SK-N-SH (cell line): ENCODE results near the gene C1orf35. TPM values are rescaled to one million over a fixed set of nuclear protein-coding genes. Genes with fewer than 3 reads are reported as not detected.

Experiments used
- CTCF ChIA-PET: fragments of 300-600, 350-600 bp; formaldehyde crosslinking; extraction: SDS; loops from one replicate; lab custom pipeline; 2021; lab: Yijun Ruan, JAX
- POLR2A ChIA-PET: fragments of 350-600 bp; sonication (Branson Sonifier 250); formaldehyde crosslinking; extraction: SDS; loops from one replicate; lab custom pipeline; 2020; ENCODE audit warnings: antibody characterized with exemption, inconsistent platforms; lab: Yijun Ruan, JAX
- DNase-seq: peaks from one replicate; pipeline ENCODE4 v3.0.0; 2012
- H2AFZ ChIP-seq: fragments of 200-600 bp; sonication (generic); 2 replicates; pipeline ENCODE4 v1.8.1; 2016; ENCODE audit warnings: antibody characterized with exemption, mild to moderate bottlenecking, low read depth
- H3F3A ChIP-seq: fragments of 200-600 bp; sonication (generic); replicated peaks from 2 replicates; pipeline ENCODE3; 2016; ENCODE audit warnings: antibody characterized with exemption, mild to moderate bottlenecking; ENCODE audit not compliant: insufficient read depth
- H3K27ac ChIP-seq, 2 experiments: fragments of 200-500 bp in 1 of 2; fragments of 200-600 bp in 1 of 2; sonication (Bioruptor generic) in 1 of 2; sonication (generic), shearing (Covaris generic) in 1 of 2; 2 replicates each; pipeline versions ENCODE4 v1.5.1 to v1.6.1; 2014 to 2016; ENCODE audit warnings: low read depth in 2 of 2, inconsistent platforms in 1 of 2, low read length in 1 of 2, mild to moderate bottlenecking in 1 of 2, mixed read lengths in 1 of 2
- H3K27me3 ChIP-seq: fragments of 200-600 bp; sonication (generic), shearing (Covaris generic); 2 replicates; pipeline ENCODE4 v1.6.1; 2016; ENCODE audit warnings: mixed run types; ENCODE audit not compliant: insufficient read depth
- H3K36me3 ChIP-seq, 2 experiments: fragments of 200-500 bp in 1 of 2; fragments of 200-600 bp in 1 of 2; sonication (Bioruptor generic) in 1 of 2; sonication (generic) in 1 of 2; replicated peaks in 1 of 2; 2 replicates each; pipeline versions ENCODE3 to v1.5.1; 2014 to 2016; ENCODE audit warnings: low read length in 1 of 2, mild to moderate bottlenecking in 1 of 2; ENCODE audit not compliant: insufficient read depth in 2 of 2, control insufficient read depth in 1 of 2
- H3K4me1 ChIP-seq, 2 experiments: fragments of 200-500 bp in 1 of 2; fragments of 200-600 bp in 1 of 2; sonication (Bioruptor generic) in 1 of 2; sonication (generic), shearing (Covaris generic) in 1 of 2; 2 replicates each; pipeline versions ENCODE4 v1.5.1 to v1.6.1; 2014 to 2016; ENCODE audit warnings: low read depth in 1 of 2, low read length in 1 of 2, mixed run types in 1 of 2; ENCODE audit not compliant: insufficient read depth in 2 of 2, control insufficient read depth in 1 of 2
- H3K4me2 ChIP-seq: fragments of 200-600 bp; sonication (generic), shearing (Covaris generic); 2 replicates; pipeline ENCODE4 v1.6.1; 2017; ENCODE audit warnings: mixed run types
- H3K4me3 ChIP-seq, 2 experiments: fragments of 200-500 bp in 1 of 2; fragments of 200-600 bp in 1 of 2; sonication (Bioruptor generic) in 1 of 2; sonication (generic), shearing (Covaris generic) in 1 of 2; 2 replicates each; pipeline versions ENCODE4 v1.5.1 to v1.8.1; 2014 to 2016; ENCODE audit warnings: low read depth in 2 of 2, inconsistent platforms in 1 of 2, low read length in 1 of 2, mild to moderate bottlenecking in 1 of 2, mixed read lengths in 1 of 2, moderate library complexity in 1 of 2
- H3K79me2 ChIP-seq: fragments of 200-600 bp; sonication (generic); 2 replicates; pipeline ENCODE4 v1.8.1; 2017; ENCODE audit warnings: mild to moderate bottlenecking; ENCODE audit not compliant: insufficient read depth
- H3K9ac ChIP-seq: fragments of 200-600 bp; sonication (generic); 2 replicates; pipeline ENCODE4 v1.6.1; 2017; ENCODE audit warnings: mixed run types
- H3K9me2 ChIP-seq: fragments of 200-600 bp; sonication (generic); 2 replicates; pipeline ENCODE4 v1.6.1; 2017; ENCODE audit warnings: mixed run types
- H3K9me3 ChIP-seq: fragments of 200-600 bp; sonication (generic); 2 replicates; pipeline ENCODE4 v1.6.1; 2017; ENCODE audit warnings: mixed run types, mild to moderate bottlenecking, moderate library complexity
- H4K20me1 ChIP-seq: fragments of 200-600 bp; sonication (generic); 2 replicates; pipeline ENCODE4 v1.6.1; 2017; ENCODE audit warnings: mild to moderate bottlenecking, mixed run types; ENCODE audit not compliant: insufficient read depth
- ELF1 ChIP-seq: IDR thresholded peaks from 2 replicates; pipeline ENCODE4 v1.4.0; 2012
- EP300 ChIP-seq, 2 experiments: IDR thresholded peaks; 2 replicates each; pipeline versions ENCODE4 v1.4.0 to v1.6.1; 2012; ENCODE audit warnings: borderline replicate concordance in 1 of 2, low read depth in 1 of 2, low read length in 1 of 2
- FOSL2 ChIP-seq: IDR thresholded peaks from 2 replicates; pipeline ENCODE4 v1.4.0; 2012; ENCODE audit warnings: low read depth, mild to moderate bottlenecking, moderate library complexity, borderline replicate concordance
- FOXJ3 ChIP-seq: sonication (generic); formaldehyde crosslinking; IDR thresholded peaks from 2 replicates; pipeline ENCODE4 v1.5.1; 2020; ENCODE audit warnings: mild to moderate bottlenecking, missing genetic modification reagents
- FOXM1 ChIP-seq: IDR thresholded peaks from 2 replicates; pipeline ENCODE4 v1.4.0; 2012; ENCODE audit warnings: low read depth, mild to moderate bottlenecking
- GABPA ChIP-seq: IDR thresholded peaks from 2 replicates; pipeline ENCODE4 v1.4.0; 2012; ENCODE audit warnings: low read depth, mild to moderate bottlenecking
- MEF2A ChIP-seq: IDR thresholded peaks from 2 replicates; pipeline ENCODE4 v1.4.0; 2012; ENCODE audit warnings: low read depth, borderline replicate concordance
- NRF1 ChIP-seq: IDR thresholded peaks from 2 replicates; pipeline ENCODE4 v1.6.1; 2012; ENCODE audit warnings: low read depth, mild to moderate bottlenecking, low read length
- POLR2AphosphoS5 ChIP-seq: IDR thresholded peaks from 2 replicates; pipeline ENCODE4 v1.6.1; 2012; ENCODE audit warnings: low read depth, low read length
- RFX5 ChIP-seq: IDR thresholded peaks from 2 replicates; pipeline ENCODE4 v1.6.1; 2012; ENCODE audit warnings: mild to moderate bottlenecking, improper control_type of control experiment, low read length
- RXRA ChIP-seq: IDR thresholded peaks from 2 replicates; pipeline ENCODE4 v1.4.0; 2012; ENCODE audit warnings: low read depth, mild to moderate bottlenecking, borderline replicate concordance
- SIN3A ChIP-seq: IDR thresholded peaks from 2 replicates; pipeline ENCODE4 v1.6.1; 2012; ENCODE audit warnings: low read depth, mild to moderate bottlenecking, low read length, moderate library complexity, borderline replicate concordance
- WGBS: methylation state at CpG from one replicate; pipeline ENCODE4 v1.1.6; 2017; ENCODE audit warnings: low lambda C conversion rate; 5-methylcytosine and 5-hydroxymethylcytosine counted together
- polyA plus RNA-seq, 3 experiments: library from polyadenylated mRNA; depleted of rRNA; stranded (reverse); fragments of >200 nt; gene quantifications; 2 replicates each; pipeline ENCODE4 v1.2.3, GENCODE V29; 2012
- TF ChIP-seq, protein P1 (sequence below): fragments of 150-350 bp; IDR thresholded peaks from 2 replicates; pipeline ENCODE4 v1.6.1; 2016; ENCODE audit warnings: mild to moderate bottlenecking, low read depth, low read length
- TF ChIP-seq, protein P2 (sequence below): fragments of 200-600 bp; sonication (generic); IDR thresholded peaks from 2 replicates; pipeline ENCODE4 v1.6.1; 2017; ENCODE audit warnings: antibody characterized with exemption, mild to moderate bottlenecking, moderate library complexity
- TF ChIP-seq, protein P3 (sequence below): IDR thresholded peaks from 2 replicates; pipeline ENCODE4 v1.4.0; 2012; ENCODE audit warnings: low read depth, borderline replicate concordance

Gene C1orf35
- polyA plus RNA-seq, 1 of the 3 experiments (the other 2 are of a cell fraction) = 42.9 TPM

DNA sequence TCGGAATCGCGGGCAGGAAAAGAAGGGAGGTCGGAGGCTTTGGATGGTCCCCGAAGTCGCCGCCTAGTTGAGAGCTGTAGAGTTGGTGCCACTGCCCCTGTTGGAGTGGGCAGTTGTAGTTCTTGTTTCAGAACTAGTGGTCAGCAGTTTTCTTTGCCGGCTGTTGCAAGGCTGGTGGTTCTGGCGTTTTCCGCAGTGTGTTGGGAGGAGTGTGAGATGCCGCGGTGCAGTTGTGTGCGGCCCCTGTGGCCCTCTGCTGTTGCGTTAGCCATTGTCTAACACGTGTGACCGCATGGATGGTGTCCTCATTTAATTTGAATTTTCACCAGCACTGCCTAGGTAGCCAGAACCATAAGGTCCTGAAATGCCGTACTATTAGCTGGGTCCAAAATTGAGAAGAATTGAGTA, 19.2 kb downstream of the C1orf35 start (continued):
- TF ChIP-seq, protein P1, sequence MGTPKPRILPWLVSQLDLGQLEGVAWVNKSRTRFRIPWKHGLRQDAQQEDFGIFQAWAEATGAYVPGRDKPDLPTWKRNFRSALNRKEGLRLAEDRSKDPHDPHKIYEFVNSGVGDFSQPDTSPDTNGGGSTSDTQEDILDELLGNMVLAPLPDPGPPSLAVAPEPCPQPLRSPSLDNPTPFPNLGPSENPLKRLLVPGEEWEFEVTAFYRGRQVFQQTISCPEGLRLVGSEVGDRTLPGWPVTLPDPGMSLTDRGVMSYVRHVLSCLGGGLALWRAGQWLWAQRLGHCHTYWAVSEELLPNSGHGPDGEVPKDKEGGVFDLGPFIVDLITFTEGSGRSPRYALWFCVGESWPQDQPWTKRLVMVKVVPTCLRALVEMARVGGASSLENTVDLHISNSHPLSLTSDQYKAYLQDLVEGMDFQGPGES = no peak
- TF ChIP-seq, protein P2, sequence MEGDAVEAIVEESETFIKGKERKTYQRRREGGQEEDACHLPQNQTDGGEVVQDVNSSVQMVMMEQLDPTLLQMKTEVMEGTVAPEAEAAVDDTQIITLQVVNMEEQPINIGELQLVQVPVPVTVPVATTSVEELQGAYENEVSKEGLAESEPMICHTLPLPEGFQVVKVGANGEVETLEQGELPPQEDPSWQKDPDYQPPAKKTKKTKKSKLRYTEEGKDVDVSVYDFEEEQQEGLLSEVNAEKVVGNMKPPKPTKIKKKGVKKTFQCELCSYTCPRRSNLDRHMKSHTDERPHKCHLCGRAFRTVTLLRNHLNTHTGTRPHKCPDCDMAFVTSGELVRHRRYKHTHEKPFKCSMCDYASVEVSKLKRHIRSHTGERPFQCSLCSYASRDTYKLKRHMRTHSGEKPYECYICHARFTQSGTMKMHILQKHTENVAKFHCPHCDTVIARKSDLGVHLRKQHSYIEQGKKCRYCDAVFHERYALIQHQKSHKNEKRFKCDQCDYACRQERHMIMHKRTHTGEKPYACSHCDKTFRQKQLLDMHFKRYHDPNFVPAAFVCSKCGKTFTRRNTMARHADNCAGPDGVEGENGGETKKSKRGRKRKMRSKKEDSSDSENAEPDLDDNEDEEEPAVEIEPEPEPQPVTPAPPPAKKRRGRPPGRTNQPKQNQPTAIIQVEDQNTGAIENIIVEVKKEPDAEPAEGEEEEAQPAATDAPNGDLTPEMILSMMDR = no peak
- TF ChIP-seq MEF2A (no peak), EP300 (IDR thresholded peaks at IDR 0.05; ENCODE audit: borderline replicate concordance in 1 of 2, low read depth in 1 of 2, low read length in 1 of 2) (no peak)

DNA sequence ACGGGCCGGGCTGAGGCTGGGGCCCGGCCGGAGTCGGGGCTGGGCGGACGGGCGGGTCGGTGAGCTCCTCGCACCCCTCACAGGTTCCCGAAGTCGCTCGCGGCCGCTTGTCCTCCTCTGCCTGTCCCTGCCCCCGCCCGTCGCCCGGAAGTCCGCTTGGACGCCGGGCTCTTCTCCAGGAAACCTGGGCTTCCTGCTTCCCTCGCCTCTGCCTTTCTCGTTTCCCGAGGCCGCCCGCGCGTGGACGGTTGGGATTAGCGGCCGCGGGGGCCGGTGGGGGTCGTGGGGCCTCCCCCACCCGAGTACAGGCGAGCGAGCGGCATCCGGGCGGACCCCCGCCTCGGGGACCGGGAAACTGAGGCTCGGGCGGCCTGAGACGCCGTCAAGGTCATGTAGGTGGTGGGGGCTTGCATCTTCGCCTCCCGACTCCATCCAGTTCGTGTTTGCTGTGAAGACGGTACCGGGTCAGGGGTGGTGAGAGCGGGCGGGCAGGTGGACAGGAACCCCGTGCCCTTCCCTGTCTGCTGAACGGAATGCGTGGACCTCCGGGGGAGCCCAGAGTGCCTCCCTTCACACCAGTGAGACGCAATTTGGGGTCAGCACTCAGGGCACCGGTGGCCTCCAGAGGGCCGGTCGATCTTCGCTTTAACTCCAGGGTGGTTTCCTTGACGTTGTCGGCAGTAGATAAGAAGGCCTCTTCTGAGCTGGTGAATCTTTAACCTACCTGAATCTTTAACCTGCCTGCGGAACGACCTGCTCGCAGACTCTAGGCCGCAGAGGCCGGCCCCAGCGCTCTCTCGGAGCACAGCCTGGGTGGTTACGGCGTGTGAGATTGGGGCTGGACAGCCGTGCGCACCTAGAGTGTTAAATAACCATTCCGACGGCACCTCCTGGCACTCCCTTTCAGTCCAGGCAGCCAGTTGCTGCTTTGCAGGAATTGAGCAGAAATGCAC, 19.9 kb downstream of the C1orf35 start:
- H4K20me1 ChIP-seq = peaks cover 52% of the 10 kb centered on the region
- POLR2A ChIA-PET = interaction anchor here (0.9 to 1.0 kb wide), 2 partner anchors 23 to 24 kb away, joined by 3 read pairs; no protein-coding TSS in a partner anchor

DNA sequence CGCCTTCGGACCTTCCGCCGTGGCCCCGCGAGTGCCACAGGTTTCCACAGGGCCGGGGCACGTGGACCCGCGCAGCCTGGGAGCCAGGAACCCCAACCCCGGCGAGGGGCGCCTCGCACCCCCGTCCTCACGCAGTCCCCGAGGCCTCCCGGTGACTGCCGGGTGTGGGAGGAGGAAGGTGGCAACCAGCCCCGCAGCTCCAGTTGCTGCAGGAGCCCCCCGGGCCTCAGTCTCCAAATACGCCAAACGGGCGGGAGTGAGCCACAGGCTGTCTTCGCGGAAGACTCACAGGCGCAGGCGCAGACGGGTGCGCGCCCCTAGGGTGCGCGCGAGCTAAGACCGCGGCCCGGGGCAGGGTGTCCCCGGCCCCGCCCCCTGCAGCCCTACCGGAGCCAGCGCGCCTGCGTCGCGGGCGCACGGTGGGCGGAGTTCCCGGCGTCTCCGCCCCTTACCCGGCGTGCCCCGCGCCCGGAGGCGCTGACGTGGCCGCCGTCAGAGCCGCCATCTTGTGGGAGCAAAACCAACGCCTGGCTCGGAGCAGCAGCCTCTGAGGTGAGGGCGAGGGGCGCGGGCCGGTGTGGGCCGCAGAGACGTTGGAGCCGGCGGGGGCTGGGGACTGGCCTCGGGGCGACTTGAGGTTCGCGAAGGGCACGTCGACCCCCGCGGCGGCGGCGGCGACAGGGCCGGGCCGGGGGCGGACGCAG, 20.8 kb downstream of the C1orf35 start, which contains the start of gene ARF1:
Gene ARF1, plus strand, starts transcription at position 495 of the 704 bp plus-strand sequence. CDS start 14,407 bp downstream, outside the sequence.
- POLR2A ChIA-PET = interaction anchor here (0.6 to 1.0 kb wide), 4 partner anchors 16 to 24 kb away, joined by 3 to 4 read pairs (median 4); no protein-coding TSS in a partner anchor
- Histone ChIP-seq H3K79me2 (peaks cover 80% of the 10 kb centered on the region), H3K9me3 (no peaks in the 10 kb centered on the region), H3K4me1 (peaks cover 30% of the 10 kb centered on the region in 2 experiments), H3K4me3 (peak within 1 kb of the TSS; percentile 98 to 99), H3K9ac (peak within 1 kb of the TSS; percentile 98), H3K9me2 (no peaks in the 10 kb centered on the region), H3K27ac (peak within 1 kb of the TSS; percentile 80 to 84), H2AFZ (peak within 1 kb of the TSS; percentile 85), H3F3A (peaks cover 17% of the 10 kb centered on the region), H4K20me1 (peaks cover 43% of the 10 kb centered on the region), H3K27me3 (no peaks in the 10 kb centered on the region), H3K36me3 (peaks cover 2 to 5% of the 10 kb centered on the region in 2 experiments), H3K4me2 (peak within 1 kb of the TSS; percentile 100)
- 0% methylated on average over 28 of the region's 87 CpGs for WGBS
- DNase-seq = peak; percentile 100
- CTCF ChIA-PET = interaction anchor here (0.6 to 1.7 kb wide), 2 partner anchors 16 to 78 kb away, joined by 3 to 4 read pairs; no protein-coding TSS in a partner anchor
- no peak for TF ChIP-seq FOXJ3
- TF ChIP-seq, protein P3, sequence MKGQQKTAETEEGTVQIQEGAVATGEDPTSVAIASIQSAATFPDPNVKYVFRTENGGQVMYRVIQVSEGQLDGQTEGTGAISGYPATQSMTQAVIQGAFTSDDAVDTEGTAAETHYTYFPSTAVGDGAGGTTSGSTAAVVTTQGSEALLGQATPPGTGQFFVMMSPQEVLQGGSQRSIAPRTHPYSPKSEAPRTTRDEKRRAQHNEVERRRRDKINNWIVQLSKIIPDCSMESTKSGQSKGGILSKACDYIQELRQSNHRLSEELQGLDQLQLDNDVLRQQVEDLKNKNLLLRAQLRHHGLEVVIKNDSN = no peak
- TF ChIP-seq RXRA = no peak
- TF ChIP-seq POLR2AphosphoS5 = peak; percentile 91
- TF ChIP-seq FOSL2 = no peak
- TF ChIP-seq EP300 (IDR thresholded peaks at IDR 0.05; ENCODE audit: borderline replicate concordance in 1 of 2, low read depth in 1 of 2, low read length in 1 of 2) = no peak
- TF ChIP-seq SIN3A = no peak
- TF ChIP-seq, protein P2 = no peak
- TF ChIP-seq RFX5 = no peak
- TF ChIP-seq FOXM1 = no peak

More for the DNA sequence above, 19.9 kb downstream of the C1orf35 start:
- Histone ChIP-seq H3K79me2 (peaks cover 88% of the 10 kb centered on the region), H3K9me3 (no peaks in the 10 kb centered on the region), H3F3A (peaks cover 21% of the 10 kb centered on the region), H3K27me3 (no peaks in the 10 kb centered on the region), H3K9ac (peak overlapping the region; percentile 98), H3K36me3 (peaks cover 3 to 5% of the 10 kb centered on the region in 2 experiments), H3K9me2 (no peaks in the 10 kb centered on the region), H3K27ac (peak overlapping the region; percentile 80 to 84), H3K4me3 (peak overlapping the region; percentile 98 to 99), H3K4me1 (peaks cover 34 to 37% of the 10 kb centered on the region in 2 experiments), H3K4me2 (peak overlapping the region; percentile 100), H2AFZ (no peak overlapping the region)
- 3% methylated on average over 14 of the region's 79 CpGs for WGBS
- TF ChIP-seq ELF1 (0 out of 2 replicates have a peak, but pooled peaks have one; percentile 13), NRF1 (no peak), SIN3A (0 out of 2 replicates have a peak, but pooled peaks have one; percentile 13), GABPA (peak; percentile 28; the same call in 1 of the 2 replicates)
- CTCF ChIA-PET = interaction anchor here (1.0 to 1.3 kb wide), 3 partner anchors 15 to 44 kb away, joined by 3 to 6 read pairs (median 4); no protein-coding TSS in a partner anchor
- peak; percentile 55 for DNase-seq
